ENCODE data around the gene ZNF205. TPM values are rescaled to one million over a fixed set of nuclear protein-coding genes. Genes with fewer than 3 reads are reported as not detected.

ZNF205 gene
- total and polyA plus RNA-seq, 2 of the 13 experiments (the other 11 are each of a cell fraction or from before 2014, with no cell fraction given): 5.8 to 10.2 TPM

DNA sequence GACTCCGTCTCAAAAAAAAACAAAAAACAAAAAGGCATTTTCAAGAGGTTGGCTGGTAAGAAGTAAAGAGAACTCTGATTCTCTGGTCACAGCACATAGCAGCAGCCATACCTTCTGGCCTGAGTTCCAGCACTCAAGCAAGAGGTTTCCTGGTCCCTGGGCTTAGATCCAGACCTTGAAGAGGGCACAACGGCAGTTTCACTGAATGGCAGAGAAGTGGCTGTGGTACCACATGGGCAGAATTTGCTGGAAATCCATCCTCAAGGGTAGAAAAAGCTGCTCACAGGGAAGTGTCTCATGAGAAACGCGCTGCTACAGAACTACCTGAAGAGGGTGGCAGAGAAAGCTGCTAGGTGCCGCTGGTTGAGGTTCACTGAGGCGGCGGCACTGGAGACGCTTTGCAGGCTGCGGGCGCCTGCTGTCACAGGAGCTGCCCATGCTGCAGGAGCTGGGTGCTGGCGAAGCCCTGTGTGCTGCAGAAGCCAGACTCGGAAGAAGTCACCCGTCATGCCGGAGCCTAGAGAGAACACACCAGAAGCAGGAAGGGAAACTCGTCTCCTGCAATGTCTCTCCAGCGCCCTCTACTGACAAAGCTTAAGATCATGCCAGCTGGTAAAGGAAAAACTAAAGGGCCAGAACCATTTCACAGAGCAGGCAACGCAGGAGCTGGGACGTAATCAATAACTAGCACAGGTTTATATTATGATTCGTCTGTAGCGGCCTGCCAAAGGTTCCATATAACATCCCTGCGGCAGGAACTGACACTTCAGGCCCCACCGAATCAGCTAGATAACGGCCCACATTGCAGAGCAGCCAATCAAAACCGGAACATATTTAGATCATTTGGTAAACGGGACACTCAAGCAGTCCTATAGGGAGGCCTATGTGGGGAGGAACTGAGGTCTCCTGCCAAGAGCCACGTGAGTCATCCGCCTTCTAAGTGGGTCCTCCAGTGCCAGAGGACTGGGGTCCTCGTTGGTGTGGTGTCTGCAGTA is 17.0 kb downstream of the ZNF205 start (continued):
- TF ChIP-seq ZFP62 (CRISPR knock-in tag; IDR thresholded peaks at IDR 0.05) (no peak), KMT2A (CRISPR knock-in tag; IDR thresholded peaks at IDR 0.05) (0 out of 2 replicates have a peak, but pooled peaks have one; percentile 33), CHCHD3 (CRISPR knock-in tag; IDR thresholded peaks at IDR 0.05) (no peak), ZNF607 (CRISPR knock-in tag; IDR thresholded peaks at IDR 0.05; ENCODE audit: borderline replicate concordance) (0 out of 2 replicates have a peak, but pooled peaks have one; percentile 32), KDM3A (CRISPR knock-in tag; IDR thresholded peaks at IDR 0.05; ENCODE audit: low read depth) (peak; percentile 47; the same call in 1 of the 2 replicates), GTF3A (CRISPR knock-in tag; conservative IDR thresholded peaks at IDR 0.05) (0 out of 2 replicates have a peak, but pooled peaks have one; percentile 62), SMC3 (IDR thresholded peaks at IDR 0.05; ENCODE audit: low read length) (peak; percentile 44; the same call in 1 of the 2 replicates), PCBP2 (optimal IDR thresholded peaks at IDR 0.05; ENCODE audit: low read depth, low read length, poor library complexity, severe bottlenecking) (no peak), TEAD3 (CRISPR knock-in tag; optimal IDR thresholded peaks at IDR 0.05; ENCODE audit: borderline replicate concordance) (peak; percentile 27), RAD21 (CRISPR knock-in tag; IDR thresholded peaks at IDR 0.05) (peak; percentile 72), ZNF136 (CRISPR knock-in tag; IDR thresholded peaks at IDR 0.05; ENCODE audit: low read depth) (0 out of 2 replicates have a peak, but pooled peaks have one; percentile 3), ELF3 (CRISPR knock-in tag; IDR thresholded peaks at IDR 0.05) (peak; percentile 66)
- TF ChIP-seq, protein P1, sequence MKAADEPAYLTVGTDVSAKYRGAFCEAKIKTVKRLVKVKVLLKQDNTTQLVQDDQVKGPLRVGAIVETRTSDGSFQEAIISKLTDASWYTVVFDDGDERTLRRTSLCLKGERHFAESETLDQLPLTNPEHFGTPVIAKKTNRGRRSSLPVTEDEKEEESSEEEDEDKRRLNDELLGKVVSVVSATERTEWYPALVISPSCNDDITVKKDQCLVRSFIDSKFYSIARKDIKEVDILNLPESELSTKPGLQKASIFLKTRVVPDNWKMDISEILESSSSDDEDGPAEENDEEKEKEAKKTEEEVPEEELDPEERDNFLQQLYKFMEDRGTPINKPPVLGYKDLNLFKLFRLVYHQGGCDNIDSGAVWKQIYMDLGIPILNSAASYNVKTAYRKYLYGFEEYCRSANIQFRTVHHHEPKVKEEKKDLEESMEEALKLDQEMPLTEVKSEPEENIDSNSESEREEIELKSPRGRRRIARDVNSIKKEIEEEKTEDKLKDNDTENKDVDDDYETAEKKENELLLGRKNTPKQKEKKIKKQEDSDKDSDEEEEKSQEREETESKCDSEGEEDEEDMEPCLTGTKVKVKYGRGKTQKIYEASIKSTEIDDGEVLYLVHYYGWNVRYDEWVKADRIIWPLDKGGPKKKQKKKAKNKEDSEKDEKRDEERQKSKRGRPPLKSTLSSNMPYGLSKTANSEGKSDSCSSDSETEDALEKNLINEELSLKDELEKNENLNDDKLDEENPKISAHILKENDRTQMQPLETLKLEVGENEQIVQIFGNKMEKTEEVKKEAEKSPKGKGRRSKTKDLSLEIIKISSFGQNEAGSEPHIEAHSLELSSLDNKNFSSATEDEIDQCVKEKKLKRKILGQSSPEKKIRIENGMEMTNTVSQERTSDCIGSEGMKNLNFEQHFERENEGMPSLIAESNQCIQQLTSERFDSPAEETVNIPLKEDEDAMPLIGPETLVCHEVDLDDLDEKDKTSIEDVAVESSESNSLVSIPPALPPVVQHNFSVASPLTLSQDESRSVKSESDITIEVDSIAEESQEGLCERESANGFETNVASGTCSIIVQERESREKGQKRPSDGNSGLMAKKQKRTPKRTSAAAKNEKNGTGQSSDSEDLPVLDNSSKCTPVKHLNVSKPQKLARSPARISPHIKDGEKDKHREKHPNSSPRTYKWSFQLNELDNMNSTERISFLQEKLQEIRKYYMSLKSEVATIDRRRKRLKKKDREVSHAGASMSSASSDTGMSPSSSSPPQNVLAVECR (CRISPR knock-in tag; IDR thresholded peaks at IDR 0.05; ENCODE audit: borderline replicate concordance): peak; percentile 50; the same call in 1 of the 2 replicates
- TF ChIP-seq, protein P2, sequence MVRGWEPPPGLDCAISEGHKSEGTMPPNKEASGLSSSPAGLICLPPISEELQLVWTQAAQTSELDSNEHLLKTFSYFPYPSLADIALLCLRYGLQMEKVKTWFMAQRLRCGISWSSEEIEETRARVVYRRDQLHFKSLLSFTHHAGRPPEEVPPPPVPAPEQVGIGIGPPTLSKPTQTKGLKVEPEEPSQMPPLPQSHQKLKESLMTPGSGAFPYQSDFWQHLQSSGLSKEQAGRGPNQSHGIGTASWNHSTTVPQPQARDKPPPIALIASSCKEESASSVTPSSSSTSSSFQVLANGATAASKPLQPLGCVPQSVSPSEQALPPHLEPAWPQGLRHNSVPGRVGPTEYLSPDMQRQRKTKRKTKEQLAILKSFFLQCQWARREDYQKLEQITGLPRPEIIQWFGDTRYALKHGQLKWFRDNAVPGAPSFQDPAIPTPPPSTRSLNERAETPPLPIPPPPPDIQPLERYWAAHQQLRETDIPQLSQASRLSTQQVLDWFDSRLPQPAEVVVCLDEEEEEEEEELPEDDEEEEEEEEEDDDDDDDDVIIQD (CRISPR knock-in tag; IDR thresholded peaks at IDR 0.05; ENCODE audit: low read depth): peak; percentile 15; the same call in 1 of the 2 replicates
- TF ChIP-seq, protein P3, sequence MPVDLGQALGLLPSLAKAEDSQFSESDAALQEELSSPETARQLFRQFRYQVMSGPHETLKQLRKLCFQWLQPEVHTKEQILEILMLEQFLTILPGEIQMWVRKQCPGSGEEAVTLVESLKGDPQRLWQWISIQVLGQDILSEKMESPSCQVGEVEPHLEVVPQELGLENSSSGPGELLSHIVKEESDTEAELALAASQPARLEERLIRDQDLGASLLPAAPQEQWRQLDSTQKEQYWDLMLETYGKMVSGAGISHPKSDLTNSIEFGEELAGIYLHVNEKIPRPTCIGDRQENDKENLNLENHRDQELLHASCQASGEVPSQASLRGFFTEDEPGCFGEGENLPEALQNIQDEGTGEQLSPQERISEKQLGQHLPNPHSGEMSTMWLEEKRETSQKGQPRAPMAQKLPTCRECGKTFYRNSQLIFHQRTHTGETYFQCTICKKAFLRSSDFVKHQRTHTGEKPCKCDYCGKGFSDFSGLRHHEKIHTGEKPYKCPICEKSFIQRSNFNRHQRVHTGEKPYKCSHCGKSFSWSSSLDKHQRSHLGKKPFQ (CRISPR knock-in tag; IDR thresholded peaks at IDR 0.05; ENCODE audit: insufficient replicate concordance): peak; percentile 21
- TF ChIP-seq, protein P4, sequence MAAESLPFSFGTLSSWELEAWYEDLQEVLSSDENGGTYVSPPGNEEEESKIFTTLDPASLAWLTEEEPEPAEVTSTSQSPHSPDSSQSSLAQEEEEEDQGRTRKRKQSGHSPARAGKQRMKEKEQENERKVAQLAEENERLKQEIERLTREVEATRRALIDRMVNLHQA (CRISPR knock-in tag; IDR thresholded peaks at IDR 0.05): no peak
- TF ChIP-seq, protein P5, sequence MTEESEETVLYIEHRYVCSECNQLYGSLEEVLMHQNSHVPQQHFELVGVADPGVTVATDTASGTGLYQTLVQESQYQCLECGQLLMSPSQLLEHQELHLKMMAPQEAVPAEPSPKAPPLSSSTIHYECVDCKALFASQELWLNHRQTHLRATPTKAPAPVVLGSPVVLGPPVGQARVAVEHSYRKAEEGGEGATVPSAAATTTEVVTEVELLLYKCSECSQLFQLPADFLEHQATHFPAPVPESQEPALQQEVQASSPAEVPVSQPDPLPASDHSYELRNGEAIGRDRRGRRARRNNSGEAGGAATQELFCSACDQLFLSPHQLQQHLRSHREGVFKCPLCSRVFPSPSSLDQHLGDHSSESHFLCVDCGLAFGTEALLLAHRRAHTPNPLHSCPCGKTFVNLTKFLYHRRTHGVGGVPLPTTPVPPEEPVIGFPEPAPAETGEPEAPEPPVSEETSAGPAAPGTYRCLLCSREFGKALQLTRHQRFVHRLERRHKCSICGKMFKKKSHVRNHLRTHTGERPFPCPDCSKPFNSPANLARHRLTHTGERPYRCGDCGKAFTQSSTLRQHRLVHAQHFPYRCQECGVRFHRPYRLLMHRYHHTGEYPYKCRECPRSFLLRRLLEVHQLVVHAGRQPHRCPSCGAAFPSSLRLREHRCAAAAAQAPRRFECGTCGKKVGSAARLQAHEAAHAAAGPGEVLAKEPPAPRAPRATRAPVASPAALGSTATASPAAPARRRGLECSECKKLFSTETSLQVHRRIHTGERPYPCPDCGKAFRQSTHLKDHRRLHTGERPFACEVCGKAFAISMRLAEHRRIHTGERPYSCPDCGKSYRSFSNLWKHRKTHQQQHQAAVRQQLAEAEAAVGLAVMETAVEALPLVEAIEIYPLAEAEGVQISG (CRISPR knock-in tag; IDR thresholded peaks at IDR 0.05): peak; percentile 98

Data from HepG2 (cell line).